NCI-H2107 treated with DMSO at 0.1 percent for 48 hours (cell line): Measurements from ENCODE around the gene RCAN2.
"Not testable (repeated sequence)": the region's sequence is repeated elsewhere in the genome, so short reads cannot be mapped to it uniquely, and the experiment has no call there.

ENCODE experiments used
- DNase-seq: peaks from one replicate; lab custom pipeline; 2025; ENCODE audit not compliant: unreplicated experiment; lab: John Stamatoyannopoulos, UW

RCAN2 gene

DNA sequence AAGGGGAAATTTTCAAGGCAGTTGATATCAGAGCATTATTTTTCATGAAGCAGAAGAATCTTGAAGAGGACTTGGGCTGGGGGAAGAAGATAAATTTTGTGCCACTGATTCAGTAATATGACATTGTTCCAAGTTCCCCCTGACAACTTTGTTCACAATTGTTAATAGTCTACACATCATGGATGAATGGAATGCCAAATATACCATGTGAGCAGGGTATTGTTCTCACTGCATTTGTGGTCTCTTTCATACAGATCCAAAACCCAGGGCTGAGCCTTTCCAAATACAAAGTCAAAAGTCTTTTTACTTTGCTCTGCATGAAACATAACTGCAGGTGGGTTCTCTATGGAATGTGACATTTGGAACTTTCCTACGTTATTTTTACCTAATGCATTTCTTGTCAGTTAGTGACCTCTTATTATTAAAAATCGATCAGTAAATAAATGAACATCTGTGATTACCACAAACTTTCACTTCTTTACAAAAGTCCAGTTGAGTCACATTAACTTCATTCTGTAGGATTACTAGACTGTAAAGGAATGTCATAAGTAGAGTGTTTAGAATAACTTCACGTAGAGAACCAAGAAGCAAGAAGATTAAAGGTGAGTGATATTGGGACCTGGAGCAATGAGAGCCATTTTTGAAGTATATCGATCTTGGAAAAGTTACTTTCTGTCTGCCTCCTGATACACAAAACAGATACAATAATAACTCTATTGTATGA, 100.9 kb downstream of the RCAN2 start:
- no peak for DNase-seq

DNA sequence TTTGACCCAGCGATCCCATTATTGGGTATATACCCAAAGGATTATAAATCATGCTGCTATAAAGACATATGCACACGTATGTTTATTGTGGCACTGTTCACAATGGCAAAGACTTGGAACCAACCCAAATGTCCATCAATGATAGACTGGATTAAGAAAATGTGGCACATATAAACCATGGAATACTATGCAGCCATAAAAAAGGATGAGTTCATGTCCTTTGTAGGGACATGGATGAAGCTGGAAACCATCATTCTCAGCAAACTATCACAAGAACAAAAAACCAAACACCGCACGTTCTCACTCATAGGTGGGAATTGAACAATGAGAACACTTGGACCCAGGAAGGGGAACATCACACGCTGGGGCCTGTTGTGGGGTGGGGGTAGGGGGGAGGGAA, 103.5 kb downstream of the RCAN2 start:
- DNase-seq, result not testable (repeated sequence)

DNA sequence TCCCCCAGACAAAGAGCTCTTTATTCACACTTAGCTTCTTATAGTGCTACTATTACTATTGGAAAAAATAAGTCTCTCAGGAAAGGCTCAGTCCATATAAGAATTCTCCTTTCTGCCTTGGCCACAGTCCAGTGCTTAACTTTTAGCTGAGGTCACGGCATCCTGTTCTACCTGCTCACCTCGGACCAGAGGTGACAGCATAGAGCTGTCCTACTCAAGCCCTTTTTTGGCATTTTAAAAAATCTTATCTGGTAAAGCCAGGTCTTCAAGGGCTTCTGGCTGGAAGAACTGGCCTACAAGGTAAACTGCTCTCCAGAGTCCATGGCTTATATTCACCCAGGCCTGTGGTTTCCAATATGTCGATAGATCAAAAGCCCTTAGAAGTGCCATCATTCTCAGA, 109.7 kb downstream of the RCAN2 start:
- no peak for DNase-seq

DNA sequence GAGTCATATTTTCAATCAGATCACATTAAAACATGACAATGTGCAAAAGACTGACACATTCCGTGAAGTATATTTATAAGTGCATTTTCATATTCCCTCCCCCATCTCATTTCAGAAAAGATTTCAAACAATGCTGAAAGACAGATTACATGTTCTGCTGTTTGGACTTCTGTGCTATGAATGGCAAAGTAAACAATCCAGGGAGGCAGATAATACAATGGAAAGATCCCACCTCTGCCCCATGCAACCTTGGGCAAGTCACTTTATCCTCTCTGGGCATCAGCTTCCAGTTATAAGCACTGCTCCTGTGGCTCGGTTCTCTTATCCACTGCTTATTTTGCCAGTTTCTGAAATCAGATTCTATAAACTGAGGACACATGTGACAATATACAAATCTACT, 110.2 kb downstream of the RCAN2 start:
- peak; percentile 23 for DNase-seq

DNA sequence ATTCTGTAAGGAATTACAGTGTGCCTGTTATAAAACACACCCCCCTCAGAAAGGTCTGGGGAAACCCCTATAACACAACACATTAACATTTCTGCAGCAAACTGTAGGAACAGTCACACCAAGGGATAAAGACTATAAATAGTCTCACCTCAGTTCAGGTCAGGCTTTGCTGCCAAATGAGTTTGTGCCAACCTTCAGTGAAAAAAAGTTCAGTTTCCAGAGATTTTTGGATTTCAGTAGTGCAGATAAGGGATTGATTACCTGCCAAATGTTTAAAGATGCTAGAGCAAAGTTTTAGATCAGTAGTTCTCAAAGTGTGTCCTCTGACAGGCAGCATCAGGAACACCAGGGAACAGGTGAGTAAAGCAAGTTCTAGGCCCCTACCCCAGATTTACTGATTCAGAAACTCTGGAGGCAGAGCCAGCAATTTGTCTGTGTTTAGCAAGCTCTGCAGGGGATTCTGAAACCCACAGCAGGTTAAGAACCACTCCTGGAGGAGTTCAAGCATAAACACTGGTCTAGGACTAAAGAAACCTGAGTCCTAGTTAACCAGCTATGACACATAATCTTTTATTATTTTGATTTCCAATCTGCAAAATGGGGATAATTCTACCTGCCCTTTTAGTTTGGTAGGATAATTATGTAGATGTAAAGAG, 111.0 kb downstream of the RCAN2 start:
- peak; percentile 59 for DNase-seq

DNA sequence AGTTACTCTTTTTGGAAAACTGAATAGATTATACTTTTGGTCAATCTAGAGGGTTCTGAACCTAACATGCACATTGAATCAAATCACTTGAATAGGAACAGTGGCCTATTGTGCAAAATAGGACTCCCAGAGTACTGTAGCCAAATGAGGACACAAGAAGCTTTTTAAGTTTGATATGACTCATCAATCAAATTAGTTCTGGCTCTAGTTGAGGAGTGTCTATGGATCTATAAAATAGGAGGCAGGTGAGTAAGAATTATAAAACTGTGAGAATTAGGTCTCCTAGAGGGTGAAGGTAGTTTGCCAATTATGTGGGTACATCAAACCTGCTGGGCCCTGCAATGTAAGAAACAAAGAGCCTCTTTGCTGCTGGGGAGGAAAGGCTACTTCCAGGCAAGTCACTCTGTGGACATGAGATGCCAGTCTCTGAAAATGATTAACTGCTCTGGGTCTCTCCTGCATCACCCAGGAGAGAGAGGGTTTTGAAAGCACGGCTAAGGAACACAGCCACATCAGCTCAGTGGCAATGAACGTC, 112.3 kb downstream of the RCAN2 start:
- no peak for DNase-seq

DNA sequence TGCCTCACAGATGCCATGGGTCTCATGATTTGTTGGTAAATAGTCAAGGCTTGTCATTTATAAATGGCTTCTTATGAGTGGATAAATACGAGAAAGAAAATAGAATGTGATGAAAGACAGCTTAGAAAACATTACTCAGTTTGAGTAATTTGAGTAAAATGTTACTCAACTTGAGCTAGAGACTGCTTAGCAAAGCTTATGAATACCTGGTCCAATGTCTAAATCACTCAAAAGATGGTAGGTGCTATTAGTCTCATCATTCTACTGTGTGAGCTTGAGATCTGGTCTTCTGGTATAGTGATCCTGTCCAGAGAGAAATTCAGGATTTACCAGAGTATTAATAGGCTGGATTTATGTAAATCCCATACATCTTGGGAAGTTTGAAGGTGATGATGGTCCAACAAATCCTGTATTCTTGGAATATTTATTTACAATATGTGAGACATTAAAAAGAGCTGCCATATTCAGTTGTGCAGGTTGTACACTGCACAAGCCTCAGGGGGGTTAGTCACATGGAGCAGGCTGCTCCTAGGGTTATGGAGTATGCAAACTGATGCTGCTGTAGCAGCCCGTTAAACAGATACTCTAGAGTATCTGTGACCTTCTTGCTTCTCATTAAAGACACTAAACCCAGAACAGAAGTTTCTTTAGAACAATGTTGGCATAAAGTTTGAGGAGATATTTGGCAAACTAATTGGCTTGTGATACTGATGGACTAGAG, 112.9 kb downstream of the RCAN2 start:
- no peak for DNase-seq

DNA sequence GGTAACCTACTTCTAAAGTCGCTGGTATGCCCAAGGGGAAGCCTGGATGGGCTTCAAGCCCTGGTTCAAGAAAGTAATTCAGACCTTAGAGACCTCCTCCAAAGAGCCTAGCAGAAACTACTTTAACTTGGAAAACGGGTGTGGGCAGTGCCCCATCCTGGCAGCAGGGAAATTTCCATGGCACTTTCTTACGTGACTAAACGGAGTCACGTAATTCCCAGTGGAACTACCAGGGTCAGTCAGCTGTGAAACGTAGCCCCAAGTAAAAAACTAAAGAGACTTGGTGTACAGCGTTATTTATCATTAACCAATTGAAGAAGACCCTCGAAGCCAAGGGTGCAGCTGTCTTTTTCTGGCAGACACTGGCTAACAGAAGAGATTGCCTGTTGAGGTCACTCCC, 114.0 kb downstream of the RCAN2 start:
- no peak for DNase-seq

DNA sequence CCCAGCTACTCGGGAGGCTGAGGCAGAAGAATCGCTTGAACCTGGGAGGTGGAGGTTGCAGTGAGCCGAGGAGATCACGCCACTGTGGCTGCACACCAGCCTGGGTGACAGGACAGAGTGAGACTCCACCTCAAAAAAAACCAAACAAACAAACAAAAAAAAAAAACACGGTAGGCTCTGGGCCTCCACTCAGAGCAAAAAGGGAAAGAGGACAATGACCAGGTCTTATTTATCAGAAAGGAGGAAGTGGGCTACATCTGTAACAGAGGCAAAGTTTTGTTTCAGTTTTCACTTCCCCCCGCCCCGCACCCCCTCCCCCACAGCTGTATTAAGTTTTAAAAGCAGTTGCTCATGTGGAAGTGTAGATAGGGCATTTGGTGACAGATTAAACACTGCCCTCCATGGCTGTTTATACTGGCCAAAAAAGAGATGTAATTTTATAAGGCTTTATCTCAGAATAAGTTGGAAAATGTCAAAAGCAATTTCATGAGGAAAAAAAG, 114.6 kb downstream of the RCAN2 start:
- no peak for DNase-seq

DNA sequence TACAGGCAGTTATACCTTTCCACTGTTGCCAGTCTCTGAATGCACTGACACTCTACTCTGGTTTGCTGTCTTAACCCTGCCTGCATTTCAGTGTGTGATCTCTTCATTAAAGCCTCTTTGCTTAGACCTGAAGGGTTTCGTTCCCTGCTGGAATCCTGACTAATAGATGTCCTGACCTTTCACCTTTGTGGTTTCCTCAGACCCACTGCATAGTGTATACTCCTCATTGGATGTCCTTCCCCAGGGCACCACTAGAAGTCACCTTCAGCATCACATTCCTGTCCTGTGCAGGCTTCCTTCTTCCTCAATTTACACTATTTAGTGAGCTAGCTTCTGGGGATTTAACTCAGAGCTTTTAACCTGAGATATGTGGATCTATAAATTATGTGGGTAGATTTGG, 120.6 kb downstream of the RCAN2 start:
- DNase-seq, result no peak

DNA sequence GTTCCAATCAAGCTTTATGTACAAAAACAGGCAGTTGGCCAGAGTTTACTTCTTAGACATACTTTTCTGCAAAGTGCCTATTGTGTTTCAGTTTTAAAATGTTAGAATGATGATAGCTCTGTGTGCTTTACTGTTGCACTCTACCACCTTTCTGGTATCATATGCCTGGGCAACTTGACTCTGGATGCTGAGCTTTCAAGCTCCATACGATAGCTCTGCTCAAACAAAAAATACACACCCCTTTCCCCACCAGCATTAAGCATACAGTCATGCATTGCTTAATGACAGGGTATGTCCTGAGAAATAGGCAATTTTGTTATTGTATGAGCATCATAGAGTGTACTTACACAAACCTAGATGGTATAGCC, 123.1 kb downstream of the RCAN2 start:
- peak; percentile 75 for DNase-seq

DNA sequence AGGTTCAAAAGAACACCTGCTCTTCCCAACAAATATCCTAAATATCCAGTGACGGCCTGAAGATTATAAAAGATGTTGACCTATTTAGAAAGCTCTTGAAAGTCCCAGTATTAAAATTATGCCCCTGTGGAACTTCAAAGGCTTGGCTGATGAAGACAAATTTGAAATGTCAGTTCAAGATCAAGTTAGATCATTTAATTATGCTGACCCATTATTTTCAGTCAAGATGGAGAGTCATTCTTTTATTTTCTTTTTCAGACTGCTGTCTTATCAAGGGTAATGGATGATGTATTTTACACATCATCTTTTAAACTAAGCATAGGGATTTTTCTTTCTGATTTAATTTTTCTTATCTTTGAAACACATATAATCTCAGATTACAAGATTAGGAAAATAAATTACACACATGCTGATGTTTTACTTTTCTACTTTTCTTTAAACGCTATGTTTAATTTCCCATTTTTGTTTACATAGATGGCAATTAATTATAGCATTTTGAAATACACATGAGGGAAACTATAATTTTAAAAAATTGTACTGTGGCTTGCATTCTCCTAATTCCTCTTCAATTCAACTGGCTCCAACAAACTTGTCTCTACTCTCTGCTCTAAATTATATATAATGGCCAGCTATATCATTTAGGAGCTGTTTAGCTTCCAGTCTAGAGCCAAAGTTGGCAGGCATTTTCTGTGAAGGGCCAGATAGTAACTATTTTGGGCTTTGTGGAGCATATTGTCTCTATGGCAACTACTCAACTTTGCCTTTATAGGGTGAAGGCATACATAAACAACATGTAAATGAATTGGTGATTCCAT, 123.7 kb downstream of the RCAN2 start:
- DNase-seq, result peak; percentile 87

DNA sequence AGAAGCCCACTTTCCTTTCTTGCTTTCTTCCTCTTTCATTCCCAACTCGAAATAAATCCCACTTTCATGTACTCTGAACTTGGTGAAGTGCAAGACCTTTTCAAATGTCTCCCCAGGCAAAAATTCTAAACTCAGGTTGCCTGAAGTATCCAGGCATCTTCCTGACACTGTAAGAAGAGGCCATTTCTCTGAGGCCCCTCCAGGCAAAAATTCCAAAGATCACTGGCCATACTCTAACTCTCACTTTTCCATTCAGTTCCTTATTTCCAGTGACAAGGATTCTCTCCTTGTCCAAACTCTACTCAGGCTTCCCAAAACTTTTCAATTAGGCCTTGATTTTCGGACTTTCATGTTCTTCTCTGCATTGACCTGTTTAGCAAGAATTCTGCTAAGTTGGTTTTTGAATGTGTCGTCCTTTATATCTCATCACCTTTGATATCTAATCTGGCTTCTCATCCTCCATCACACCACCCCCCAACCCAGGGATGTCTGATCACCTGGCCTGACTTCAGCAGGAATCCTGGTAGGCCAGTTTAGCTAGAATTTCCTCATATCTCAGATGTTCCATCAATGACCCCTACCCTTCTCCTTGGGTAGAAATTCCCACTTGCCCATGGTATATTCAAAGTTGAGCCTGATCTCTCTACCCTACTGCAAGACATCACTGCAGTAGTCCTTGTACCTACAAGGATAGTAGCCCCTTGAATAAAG, 124.9 kb downstream of the RCAN2 start:
- DNase-seq, result no peak

DNA sequence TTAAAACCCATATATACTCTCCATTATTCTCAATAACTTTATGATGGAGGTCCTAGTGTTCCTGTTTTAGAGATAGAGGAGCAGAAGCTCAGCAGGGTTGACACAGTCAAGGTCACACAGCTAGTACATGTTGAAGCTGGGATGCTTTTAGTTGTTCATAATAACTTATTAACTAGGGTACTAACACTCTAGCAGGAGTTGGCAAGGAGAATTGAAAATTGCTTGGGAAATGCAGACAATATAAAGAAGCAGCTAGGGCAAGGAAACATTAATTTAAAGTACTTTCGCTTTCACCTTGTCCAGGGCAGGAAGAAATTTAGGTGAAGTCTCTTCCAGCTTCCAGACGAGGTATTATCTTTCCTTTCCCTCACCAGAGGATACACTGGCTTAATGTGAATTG, 133.7 kb downstream of the RCAN2 start:
- DNase-seq, result no peak

DNA sequence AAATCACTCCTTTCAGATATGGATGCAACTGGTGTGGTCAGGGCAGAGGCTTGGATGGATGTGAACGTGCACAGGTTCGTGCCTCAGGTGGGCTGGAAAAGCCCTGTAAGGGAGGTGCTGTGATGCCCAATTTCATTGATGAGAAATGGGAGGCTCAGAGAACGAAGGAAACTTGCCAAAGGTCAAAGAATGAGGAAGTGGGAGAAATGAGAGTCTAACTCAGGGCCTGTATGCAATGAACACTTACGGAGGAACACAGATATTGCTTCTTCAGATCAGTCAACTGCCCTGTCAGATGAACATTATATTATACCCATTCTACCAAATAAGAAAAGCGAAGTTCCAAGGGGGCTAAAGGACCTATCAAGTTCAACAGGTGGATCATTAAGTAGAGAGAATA, 134.7 kb downstream of the RCAN2 start:
- no peak for DNase-seq

DNA sequence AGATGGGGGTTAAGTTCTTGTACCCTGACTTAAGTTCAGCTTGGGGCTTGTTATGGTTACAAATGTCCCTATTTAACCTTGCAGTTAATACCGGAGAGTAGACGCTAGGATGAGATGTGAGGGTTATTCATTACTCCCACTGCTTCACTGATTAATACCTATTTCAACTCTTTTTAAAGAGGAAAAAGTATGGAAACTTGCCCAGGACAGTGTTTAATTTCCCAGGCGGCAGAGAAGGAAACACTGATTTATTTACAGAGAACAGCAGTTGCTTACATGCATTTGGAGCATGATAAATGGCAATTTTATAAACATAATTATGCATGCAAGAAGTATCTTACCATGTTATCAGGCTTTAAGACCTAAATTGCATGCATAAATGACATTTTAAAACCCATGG, 137.7 kb downstream of the RCAN2 start:
- no peak for DNase-seq

DNA sequence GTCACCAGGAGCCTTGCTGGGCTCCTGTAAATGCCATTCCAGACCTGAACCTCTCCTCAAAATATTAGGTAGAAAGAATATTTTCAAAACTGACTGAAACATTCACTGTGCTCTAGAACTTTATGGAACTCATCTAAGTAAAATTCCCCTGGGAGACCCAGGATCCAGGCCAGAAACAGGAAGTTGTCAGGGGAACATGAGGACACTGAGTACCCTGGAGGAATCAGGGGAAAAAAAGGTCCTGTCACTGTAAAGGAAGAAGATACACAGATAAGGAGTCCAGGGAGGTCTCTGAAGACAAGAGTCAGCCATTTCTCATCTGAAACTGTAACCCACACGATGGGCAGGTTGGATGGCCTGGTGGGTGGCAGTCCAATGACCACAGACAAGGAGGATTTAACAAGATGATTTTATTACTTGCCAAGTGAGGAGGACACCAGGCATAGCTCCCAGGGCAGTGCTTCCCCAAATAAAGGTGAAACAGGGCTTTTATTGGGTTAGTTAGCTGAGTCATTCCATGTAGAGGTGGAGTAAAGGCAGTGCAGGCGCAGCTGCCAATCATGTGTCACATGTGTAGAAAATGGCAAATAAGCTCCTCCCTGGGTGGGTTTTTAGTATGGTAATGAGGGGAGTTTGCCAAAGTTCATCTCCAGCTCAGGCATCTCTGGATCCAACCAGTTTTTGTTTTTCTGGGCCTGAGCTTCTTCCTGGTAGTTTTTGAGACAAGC, 138.5 kb downstream of the RCAN2 start:
- no peak for DNase-seq

DNA sequence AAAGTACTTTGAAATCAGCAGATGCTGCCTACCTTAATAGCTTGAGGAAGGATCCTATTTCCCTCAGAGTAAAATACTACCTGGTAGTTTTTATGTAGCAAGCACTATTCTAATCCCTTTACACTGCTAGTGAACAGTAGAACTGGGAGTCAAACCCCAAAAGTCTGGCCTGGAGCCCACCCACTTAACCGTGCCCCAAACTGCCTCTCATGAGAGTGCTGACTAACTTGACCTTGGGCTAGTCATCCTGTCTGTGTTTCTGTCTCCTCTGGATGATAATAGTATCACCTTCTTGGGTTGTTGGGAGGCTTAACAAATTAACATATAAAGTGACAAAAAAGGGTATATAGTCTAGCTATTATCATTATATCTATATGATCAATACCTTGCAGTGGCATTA, 140.5 kb downstream of the RCAN2 start:
- no peak for DNase-seq

DNA sequence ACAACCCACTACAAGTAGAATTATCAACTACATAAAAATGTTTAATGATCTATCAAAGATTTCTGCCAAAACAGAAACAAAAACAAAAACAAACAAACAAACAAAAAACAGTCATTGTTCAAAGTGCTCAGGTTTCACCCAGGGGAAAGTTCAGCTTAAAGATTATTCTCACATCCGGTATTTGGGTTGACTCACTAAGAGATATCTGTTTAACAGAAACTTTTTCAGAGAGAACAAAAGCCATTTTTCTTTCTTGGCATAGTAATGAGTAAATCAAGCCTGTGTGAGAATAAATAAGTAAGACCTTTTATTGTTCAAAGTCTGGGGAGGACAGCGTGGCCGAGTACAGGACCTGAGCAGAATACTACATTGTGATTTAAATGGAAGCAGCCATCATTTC, 143.6 kb downstream of the RCAN2 start:
- no peak for DNase-seq

DNA sequence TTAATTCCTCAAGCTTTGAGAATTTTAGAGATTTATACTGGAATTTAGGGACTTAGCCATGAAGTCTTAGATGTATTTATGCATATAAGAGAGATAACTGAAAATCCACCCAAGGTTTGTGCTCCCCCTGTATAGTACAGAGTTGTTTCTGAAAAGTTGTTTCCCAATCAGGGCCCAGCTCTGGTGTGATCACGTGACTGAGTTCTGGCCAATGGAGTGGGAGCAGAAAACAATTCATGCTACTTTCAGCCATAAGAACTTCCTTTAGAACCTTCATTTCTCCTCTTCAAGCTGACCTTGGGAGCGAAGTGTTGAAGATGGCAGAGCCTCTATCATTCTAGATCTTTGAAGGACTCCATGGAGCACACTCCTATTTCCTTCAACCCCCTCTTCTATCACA, 151.0 kb downstream of the RCAN2 start:
- DNase-seq, result no peak
